Sigmoid colon (tissue), 7 donors: ENCODE measurements around the gene OLFM2. TPM values are rescaled to one million over a fixed set of nuclear protein-coding genes. Genes with fewer than 3 reads are reported as not detected.

ENCODE experiments used
- DNase-seq: peaks from one replicate; pipeline ENCODE4 v3.0.0-alpha.2; 2019
- H3K27ac ChIP-seq, 4 donors: fragments of 200-600 bp; sonication (generic); one replicate each; pipeline ENCODE4 v1.5.1; 2016 to 2019; ENCODE audit warnings: mild to moderate bottlenecking in 1 of 4
- H3K27me3 ChIP-seq, 3 donors: fragments of 200-600 bp; sonication (generic); one replicate each; pipeline ENCODE4 v1.5.1; 2019; ENCODE audit warnings: mild to moderate bottlenecking in 1 of 3
- H3K36me3 ChIP-seq, 4 donors: fragments of 200-600 bp; sonication (generic); one replicate each; pipeline ENCODE4 v1.5.1; 2016 to 2019
- H3K4me1 ChIP-seq, 4 donors: fragments of 200-600 bp; sonication (generic); one replicate each; pipeline ENCODE4 v1.5.1; 2017 to 2019
- H3K4me3 ChIP-seq, 4 donors: fragments of 200-600 bp; sonication (generic); one replicate each; pipeline ENCODE4 v1.5.1; 2017 to 2019; ENCODE audit warnings: mild to moderate bottlenecking in 2 of 4, moderate library complexity in 1 of 4
- H3K9me3 ChIP-seq, 4 donors: fragments of 200-600 bp in 3 of 4; sonication (generic) in 3 of 4; one replicate each; pipeline versions ENCODE4 v1.5.1 to v1.6.1; 2013 to 2019
- EP300 ChIP-seq, 4 donors: sonication (generic); formaldehyde crosslinking; IDR thresholded peaks; one replicate each; pipeline ENCODE4 v1.6.1; 2017; ENCODE audit warnings: antibody characterized with exemption in 4 of 4
- POLR2A ChIP-seq, 2 donors: fragments of 450-650 bp; IDR thresholded peaks; one replicate each; pipeline ENCODE4 v1.6.1; 2016; ENCODE audit warnings: antibody characterized with exemption in 2 of 2, mild to moderate bottlenecking in 2 of 2, moderate library complexity in 2 of 2
- POLR2AphosphoS5 ChIP-seq, 4 donors: sonication (generic); formaldehyde crosslinking; IDR thresholded peaks; one replicate each; pipeline ENCODE4 v1.6.1; 2017; ENCODE audit warnings: antibody characterized with exemption in 4 of 4
- WGBS, 2 donors: extraction: QIAGEN DNeasy Blood & Tissue Kit; methylation state at CpG; one replicate each; pipeline ENCODE4 v1.1.7; 2013; 5-methylcytosine and 5-hydroxymethylcytosine counted together
- intact Hi-C: fragments of 100-400 bp; cut with DNase I; formaldehyde crosslinking; loops from one replicate; pipeline ENCODE4 v1.15.1; 2023
- polyA plus RNA-seq, 3 donors: library from polyadenylated mRNA; stranded (reverse); fragments of 200-250 nt; gene quantifications; one replicate each; pipeline ENCODE4 v1.2.3, GENCODE V29; 2013
- total RNA-seq, 4 donors: library from RNA; depleted of rRNA; stranded (reverse); fragments of >200 nt; gene quantifications; one replicate each; pipeline ENCODE4 v1.1.0, GENCODE V29; 2016
- TF ChIP-seq, protein P1 (sequence below), 4 experiments: fragments of 450-650 bp in 3 of 4; fragments of 200-600 bp in 1 of 4; IDR thresholded peaks; one replicate each; pipeline ENCODE4 v1.5.1; 2016 to 2019; ENCODE audit warnings: antibody characterized with exemption in 4 of 4, mild to moderate bottlenecking in 3 of 4, moderate library complexity in 2 of 4
- donor health status: healthy with polysubstance abuse.
- donor health status: Bipolar disorder and iron deficiency.
- donor health status: healthy.

The OLFM2 gene
- total and polyA plus RNA-seq, 7 donors: 0.60 to 19.4 (median 6.4) TPM; not detected in 1

DNA sequence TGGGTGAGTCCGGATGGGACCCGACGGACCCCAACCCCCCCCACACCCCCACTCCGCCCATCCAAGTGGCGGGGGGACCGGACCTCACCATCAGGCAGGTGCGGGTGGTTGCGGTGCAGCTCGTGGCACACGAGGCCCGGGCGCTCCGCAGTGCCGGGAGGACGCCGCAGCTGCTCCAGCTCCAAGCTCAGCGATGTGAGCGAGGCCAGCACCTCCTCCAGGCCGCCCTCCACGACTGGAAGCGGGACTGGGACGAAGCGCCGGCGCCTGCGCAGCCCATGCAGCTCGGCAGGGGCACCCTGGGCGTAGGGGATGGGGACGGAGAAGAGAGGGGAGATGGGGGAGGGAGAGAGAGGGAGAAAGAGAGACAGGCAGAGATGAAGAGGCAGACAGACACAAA is 30.1 kb upstream of the OLFM2 start:
- peaks cover 0 to 10% (median 0%) of the 10 kb centered on the region in 4 donors for H3K36me3 ChIP-seq
- no peaks in the 10 kb centered on the region for H3K4me1 ChIP-seq
- no peaks in the 10 kb centered on the region for H3K9me3 ChIP-seq
- TF ChIP-seq, protein P1, sequence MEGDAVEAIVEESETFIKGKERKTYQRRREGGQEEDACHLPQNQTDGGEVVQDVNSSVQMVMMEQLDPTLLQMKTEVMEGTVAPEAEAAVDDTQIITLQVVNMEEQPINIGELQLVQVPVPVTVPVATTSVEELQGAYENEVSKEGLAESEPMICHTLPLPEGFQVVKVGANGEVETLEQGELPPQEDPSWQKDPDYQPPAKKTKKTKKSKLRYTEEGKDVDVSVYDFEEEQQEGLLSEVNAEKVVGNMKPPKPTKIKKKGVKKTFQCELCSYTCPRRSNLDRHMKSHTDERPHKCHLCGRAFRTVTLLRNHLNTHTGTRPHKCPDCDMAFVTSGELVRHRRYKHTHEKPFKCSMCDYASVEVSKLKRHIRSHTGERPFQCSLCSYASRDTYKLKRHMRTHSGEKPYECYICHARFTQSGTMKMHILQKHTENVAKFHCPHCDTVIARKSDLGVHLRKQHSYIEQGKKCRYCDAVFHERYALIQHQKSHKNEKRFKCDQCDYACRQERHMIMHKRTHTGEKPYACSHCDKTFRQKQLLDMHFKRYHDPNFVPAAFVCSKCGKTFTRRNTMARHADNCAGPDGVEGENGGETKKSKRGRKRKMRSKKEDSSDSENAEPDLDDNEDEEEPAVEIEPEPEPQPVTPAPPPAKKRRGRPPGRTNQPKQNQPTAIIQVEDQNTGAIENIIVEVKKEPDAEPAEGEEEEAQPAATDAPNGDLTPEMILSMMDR (IDR thresholded peaks at IDR 0.05): no peak
- TF ChIP-seq POLR2A (IDR thresholded peaks at IDR 0.05) (no peak), POLR2AphosphoS5 (IDR thresholded peaks at IDR 0.05) (no peak)
- H3K4me3 ChIP-seq: no peak overlapping the region
- no peak for DNase-seq
- H3K27ac ChIP-seq: no peak overlapping the region
- WGBS, 2 donors: 17 to 21% methylated on average over 29 of the region's 29 CpGs
- intact Hi-C loops: no loop called here
- peaks cover 0 to 45% (median 7%) of the 10 kb centered on the region in 3 donors for H3K27me3 ChIP-seq

DNA sequence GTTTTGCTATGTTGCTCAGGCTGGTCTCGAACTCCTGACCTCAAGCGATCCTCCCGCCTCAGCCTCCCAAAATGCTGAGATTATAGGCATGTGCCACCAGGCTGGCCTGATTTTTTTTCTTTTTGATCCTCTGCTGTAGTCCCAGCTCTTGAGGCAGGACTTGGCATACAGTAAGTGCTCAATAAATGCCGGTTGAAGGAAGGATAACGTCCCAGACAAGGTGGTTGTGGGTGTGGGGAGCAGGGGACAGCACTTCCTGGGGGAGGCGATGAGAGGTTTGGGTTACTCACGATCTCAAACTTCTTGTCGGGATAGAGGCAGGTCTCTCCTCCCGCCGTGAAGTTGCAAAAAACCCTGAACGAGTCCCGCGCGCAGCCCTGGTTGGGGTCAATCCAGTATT is 29.7 kb upstream of the OLFM2 start:
- Histone ChIP-seq H3K4me3 (no peak overlapping the region), H3K27me3 (peaks cover 0 to 46% (median 7%) of the 10 kb centered on the region in 3 donors), H3K4me1 (no peaks in the 10 kb centered on the region), H3K36me3 (peaks cover 0 to 10% (median 0%) of the 10 kb centered on the region in 4 donors), H3K9me3 (no peaks in the 10 kb centered on the region), H3K27ac (no peak overlapping the region)
- TF ChIP-seq, protein P1 (IDR thresholded peaks at IDR 0.05): no peak
- TF ChIP-seq POLR2A (IDR thresholded peaks at IDR 0.05) (no peak), POLR2AphosphoS5 (IDR thresholded peaks at IDR 0.05) (no peak)
- intact Hi-C loops: no loop called here
- DNase-seq: no peak
- 45% methylated on average over 14 of the region's 14 CpGs for WGBS, 2 donors

DNA sequence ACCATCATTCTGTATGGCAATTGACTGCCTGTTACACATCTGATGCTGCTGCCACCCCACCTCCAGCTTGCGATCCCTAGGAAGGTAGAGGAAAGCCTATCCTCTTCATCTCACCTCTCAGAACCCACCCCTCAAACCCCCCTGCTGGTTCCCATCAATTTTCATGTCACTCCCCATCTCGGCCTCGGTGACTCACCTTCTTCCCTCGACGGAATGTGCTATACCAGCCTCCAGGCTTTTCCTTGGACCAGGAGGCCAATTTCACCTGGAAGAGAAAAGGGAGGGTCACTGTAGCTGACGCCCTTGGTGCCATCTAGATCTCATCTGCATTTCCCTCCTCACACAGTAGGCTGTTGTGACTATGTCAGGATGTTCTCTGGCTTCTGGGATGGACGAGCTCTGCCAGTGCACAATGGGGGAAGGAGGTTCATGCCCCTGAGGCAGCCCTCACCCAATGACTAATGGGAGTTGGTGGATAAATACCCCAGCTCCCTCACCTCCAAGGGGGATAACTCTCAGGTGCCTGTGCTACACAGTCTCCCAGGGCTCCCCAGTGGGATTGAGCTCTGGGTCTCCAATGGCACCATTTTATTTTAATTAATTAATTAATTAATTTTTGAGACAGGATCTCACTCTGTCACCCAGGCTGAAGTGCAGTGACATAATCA is 26.4 kb upstream of the OLFM2 start:
- H3K27ac ChIP-seq: no peak overlapping the region
- H3K9me3 ChIP-seq: no peaks in the 10 kb centered on the region
- no peak for DNase-seq
- intact Hi-C loops: no loop called here
- H3K4me3 ChIP-seq: no peak overlapping the region
- H3K4me1 ChIP-seq: no peaks in the 10 kb centered on the region
- 42 to 50% methylated on average over 7 of the region's 7 CpGs for WGBS, 2 donors
- TF ChIP-seq POLR2A (IDR thresholded peaks at IDR 0.05): no peak
- TF ChIP-seq, protein P1 (IDR thresholded peaks at IDR 0.05): no peak
- TF ChIP-seq POLR2AphosphoS5 (IDR thresholded peaks at IDR 0.05): no peak
- no peak for TF ChIP-seq EP300 (IDR thresholded peaks at IDR 0.05)
- H3K27me3 ChIP-seq: peaks cover 0 to 43% (median 7%) of the 10 kb centered on the region in 3 donors
- H3K36me3 ChIP-seq: peaks cover 0 to 6% (median 0%) of the 10 kb centered on the region in 4 donors

DNA sequence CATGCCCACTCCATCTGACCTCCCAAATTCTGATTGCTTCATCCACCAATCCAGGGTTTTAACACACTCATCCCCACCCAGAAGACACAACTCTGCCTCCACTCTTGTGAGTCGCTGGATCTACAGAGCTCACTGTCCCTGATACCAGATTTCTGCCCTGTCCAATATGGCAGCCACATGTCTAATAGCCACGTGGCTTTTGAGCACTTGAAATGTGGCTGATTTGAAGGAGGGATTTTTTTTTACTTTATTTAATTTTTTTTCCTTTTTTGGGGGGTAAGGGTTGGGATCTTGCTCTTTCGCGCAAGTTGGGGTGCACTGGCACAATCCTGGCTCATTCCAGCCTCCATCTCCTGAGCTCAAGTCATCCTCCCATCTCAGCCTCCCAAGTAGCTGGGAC is 24.8 kb upstream of the OLFM2 start:
- peaks cover 0 to 6% (median 0%) of the 10 kb centered on the region in 4 donors for H3K36me3 ChIP-seq
- H3K4me3 ChIP-seq: no peak overlapping the region
- H3K4me1 ChIP-seq: no peaks in the 10 kb centered on the region
- DNase-seq: no peak
- intact Hi-C loops: no loop called here
- 80 to 89% methylated on average over 4 of the region's 4 CpGs for WGBS, 2 donors
- TF ChIP-seq POLR2AphosphoS5 (IDR thresholded peaks at IDR 0.05) (no peak), EP300 (IDR thresholded peaks at IDR 0.05) (no peak), POLR2A (IDR thresholded peaks at IDR 0.05) (no peak)
- TF ChIP-seq, protein P1 (IDR thresholded peaks at IDR 0.05): no peak
- no peaks in the 10 kb centered on the region for H3K9me3 ChIP-seq
- H3K27ac ChIP-seq: no peak overlapping the region
- peaks cover 0 to 30% (median under 1%) of the 10 kb centered on the region in 3 donors for H3K27me3 ChIP-seq
